Measurements from ENCODE around the gene BFSP1. TPM values are rescaled to one million over a fixed set of nuclear protein-coding genes. Genes with fewer than 3 reads are reported as not detected.

Gene BFSP1
- total RNA-seq, 4 donors from 2014 or later = 0.57 to 2.5 TPM; not detected in 2

- Histone ChIP-seq H3K27me3 (no peaks in the 10 kb centered on the region), H3K9me3 (no peaks in the 10 kb centered on the region), H3K36me3 (no peaks in the 10 kb centered on the region), H3K4me3 (no peak overlapping the region), H3K27ac (no peak overlapping the region), H3K4me1 (no peaks in the 10 kb centered on the region)
- TF ChIP-seq POLR2A (IDR thresholded peaks at IDR 0.05) (no peak), CTCF (IDR thresholded peaks at IDR 0.05) (no peak)
- DNase-seq = no peak
Measured at GRCh38 chr20:17448071-17448470, 83.1 kb downstream of the BFSP1 start.

DNA sequence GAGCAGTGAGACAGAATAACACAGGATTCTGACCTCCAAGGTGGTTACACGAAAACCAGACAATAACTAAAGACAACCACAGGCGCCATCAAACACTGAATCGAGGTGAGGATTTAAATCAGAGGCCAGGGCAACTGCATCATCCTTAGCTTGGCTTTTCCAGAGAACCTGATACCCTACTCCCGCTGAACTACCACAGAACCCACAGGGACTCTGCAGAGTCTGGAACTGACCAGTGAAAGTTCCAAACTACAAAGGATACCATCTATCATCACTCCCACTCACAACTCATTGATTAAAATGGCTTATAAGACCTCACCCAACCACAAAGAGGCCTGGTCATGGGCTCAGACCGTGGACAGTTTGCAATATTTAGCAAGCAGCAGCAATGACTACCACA, 85.0 kb downstream of the BFSP1 start:
- Histone ChIP-seq H3K4me3 (no peak overlapping the region), H3K9me3 (no peaks in the 10 kb centered on the region), H3K27me3 (no peaks in the 10 kb centered on the region), H3K4me1 (no peaks in the 10 kb centered on the region), H3K27ac (no peak overlapping the region), H3K36me3 (no peaks in the 10 kb centered on the region)
- TF ChIP-seq POLR2A (IDR thresholded peaks at IDR 0.05) (no peak), CTCF (IDR thresholded peaks at IDR 0.05) (no peak)
- no peak for DNase-seq

DNA sequence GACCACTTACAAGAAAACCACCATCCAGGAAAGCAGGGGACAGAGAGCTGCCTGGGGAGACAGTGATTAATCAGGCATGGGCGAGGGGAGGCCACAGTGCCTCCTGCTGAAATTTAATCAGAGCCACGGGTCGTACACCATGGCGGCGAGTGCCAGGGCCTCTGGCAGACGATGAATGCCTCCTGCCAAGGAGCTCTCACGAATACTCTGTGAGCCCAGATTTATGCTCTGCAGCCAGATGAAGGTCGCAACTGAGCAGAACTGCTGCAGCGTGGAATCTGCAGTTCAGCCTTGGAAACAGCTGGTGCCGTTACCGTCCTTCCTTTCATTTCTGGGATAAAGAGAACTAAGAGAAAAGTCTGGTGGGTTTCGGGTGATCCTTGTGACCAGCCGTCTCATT, 85.6 kb downstream of the BFSP1 start:
- H3K36me3 ChIP-seq = no peaks in the 10 kb centered on the region
- DNase-seq = no peak
- H3K9me3 ChIP-seq = no peaks in the 10 kb centered on the region
- H3K4me3 ChIP-seq = no peak overlapping the region
- no peak overlapping the region for H3K27ac ChIP-seq
- no peaks in the 10 kb centered on the region for H3K4me1 ChIP-seq
- no peaks in the 10 kb centered on the region for H3K27me3 ChIP-seq
- TF ChIP-seq CTCF (IDR thresholded peaks at IDR 0.05) (no peak), POLR2A (IDR thresholded peaks at IDR 0.05) (no peak)

GRCh38 chr20:17444091-17444490, 87.1 kb downstream of the BFSP1 start:
- TF ChIP-seq POLR2A (IDR thresholded peaks at IDR 0.05) (no peak), CTCF (IDR thresholded peaks at IDR 0.05) (no peak)
- H3K4me1 ChIP-seq = no peaks in the 10 kb centered on the region
- no peaks in the 10 kb centered on the region for H3K9me3 ChIP-seq
- DNase-seq = no peak
- no peaks in the 10 kb centered on the region for H3K27me3 ChIP-seq
- H3K4me3 ChIP-seq = no peak overlapping the region
- no peak overlapping the region for H3K27ac ChIP-seq
- H3K36me3 ChIP-seq = no peaks in the 10 kb centered on the region

Other genes starting within 250 kb of the BFSP1 start
- gene DSTN, start 38.7 kb upstream of the BFSP1 start, total RNA-seq = 100 to 1,000 TPM; 111 to 151 (median 117) TPM
- gene RRBP1, start 150.9 kb upstream of the BFSP1 start, total RNA-seq = 100 to 1,000 TPM; 169 to 328 (median 249) TPM
- not detected for gene BANF2, start 168.6 kb upstream of the BFSP1 start, total RNA-seq